GM12872 (cell line): ENCODE results near the gene ATP2A1.

Experiments used
- TF ChIP-seq, protein P1 (sequence below): IDR thresholded peaks from 3 replicates; pipeline ENCODE4 v1.5.1; 2011; ENCODE audit warnings: low read depth, mild to moderate bottlenecking, low read length, moderate library complexity; ENCODE audit not compliant: insufficient read depth

Gene ATP2A1

DNA sequence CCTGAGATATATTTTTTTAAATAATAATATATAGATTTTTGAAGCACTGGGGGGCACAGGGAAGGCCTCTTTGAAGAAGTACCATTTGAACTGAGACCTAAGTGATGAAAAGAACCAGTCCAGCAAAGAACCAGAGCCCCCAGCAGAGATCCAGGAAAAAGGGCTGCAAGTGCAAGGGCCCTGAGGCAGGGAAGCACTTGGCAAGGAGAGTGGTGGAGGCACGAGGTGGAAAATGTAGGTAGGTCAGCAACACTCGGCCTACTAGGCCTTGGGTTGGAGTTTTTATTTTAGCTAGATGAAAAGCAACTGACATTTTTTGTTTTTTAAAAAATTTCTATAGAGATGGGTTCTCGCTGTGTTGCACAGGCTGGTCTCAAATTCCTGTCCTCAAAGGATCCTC, 51.9 kb downstream of the ATP2A1 start:
- TF ChIP-seq, protein P1, sequence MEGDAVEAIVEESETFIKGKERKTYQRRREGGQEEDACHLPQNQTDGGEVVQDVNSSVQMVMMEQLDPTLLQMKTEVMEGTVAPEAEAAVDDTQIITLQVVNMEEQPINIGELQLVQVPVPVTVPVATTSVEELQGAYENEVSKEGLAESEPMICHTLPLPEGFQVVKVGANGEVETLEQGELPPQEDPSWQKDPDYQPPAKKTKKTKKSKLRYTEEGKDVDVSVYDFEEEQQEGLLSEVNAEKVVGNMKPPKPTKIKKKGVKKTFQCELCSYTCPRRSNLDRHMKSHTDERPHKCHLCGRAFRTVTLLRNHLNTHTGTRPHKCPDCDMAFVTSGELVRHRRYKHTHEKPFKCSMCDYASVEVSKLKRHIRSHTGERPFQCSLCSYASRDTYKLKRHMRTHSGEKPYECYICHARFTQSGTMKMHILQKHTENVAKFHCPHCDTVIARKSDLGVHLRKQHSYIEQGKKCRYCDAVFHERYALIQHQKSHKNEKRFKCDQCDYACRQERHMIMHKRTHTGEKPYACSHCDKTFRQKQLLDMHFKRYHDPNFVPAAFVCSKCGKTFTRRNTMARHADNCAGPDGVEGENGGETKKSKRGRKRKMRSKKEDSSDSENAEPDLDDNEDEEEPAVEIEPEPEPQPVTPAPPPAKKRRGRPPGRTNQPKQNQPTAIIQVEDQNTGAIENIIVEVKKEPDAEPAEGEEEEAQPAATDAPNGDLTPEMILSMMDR = no peak

DNA sequence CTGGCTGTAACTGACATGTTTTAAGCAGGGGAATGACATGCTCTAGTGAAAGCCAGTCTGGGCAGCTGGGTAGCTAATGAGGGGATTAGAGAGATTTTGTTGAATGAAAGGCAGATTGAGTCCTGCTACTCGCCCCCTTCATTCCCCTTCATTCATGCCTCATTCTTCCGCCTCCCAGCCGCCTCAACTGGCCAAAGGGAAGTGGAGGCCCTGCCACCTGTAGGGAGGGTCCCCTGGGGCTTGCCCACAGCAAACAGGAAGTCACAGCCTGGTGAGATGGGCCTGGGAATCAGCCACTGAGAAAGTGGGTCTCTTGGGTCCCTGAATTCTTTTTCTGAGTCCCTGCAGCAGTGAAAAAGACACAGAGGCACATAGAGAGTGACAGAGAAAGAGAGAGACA, 52.4 kb downstream of the ATP2A1 start:
- TF ChIP-seq, protein P1 = no peak

DNA sequence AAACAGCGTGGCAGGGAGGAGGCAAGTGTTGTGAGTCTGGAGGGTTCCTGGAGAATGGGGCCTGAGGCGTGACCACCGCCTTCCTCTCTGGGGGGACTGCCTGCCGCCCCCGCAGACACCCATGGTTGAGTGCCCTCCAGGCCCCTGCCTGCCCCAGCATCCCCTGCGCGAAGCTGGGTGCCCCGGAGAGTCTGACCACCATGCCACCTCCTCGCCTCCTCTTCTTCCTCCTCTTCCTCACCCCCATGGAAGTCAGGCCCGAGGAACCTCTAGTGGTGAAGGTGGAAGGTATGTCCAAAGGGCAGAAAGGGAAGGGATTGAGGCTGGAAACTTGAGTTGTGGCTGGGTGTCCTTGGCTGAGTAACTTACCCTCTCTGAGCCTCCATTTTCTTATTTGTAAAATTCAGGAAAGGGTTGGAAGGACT, 53.5 kb downstream of the ATP2A1 start, which contains the start of gene CD19:
Gene CD19 (plus strand): TSS at position 171 of the 425 bp plus-strand sequence. CDS start 30 bp downstream, at position 201.
- TF ChIP-seq, protein P1 = no peak

DNA sequence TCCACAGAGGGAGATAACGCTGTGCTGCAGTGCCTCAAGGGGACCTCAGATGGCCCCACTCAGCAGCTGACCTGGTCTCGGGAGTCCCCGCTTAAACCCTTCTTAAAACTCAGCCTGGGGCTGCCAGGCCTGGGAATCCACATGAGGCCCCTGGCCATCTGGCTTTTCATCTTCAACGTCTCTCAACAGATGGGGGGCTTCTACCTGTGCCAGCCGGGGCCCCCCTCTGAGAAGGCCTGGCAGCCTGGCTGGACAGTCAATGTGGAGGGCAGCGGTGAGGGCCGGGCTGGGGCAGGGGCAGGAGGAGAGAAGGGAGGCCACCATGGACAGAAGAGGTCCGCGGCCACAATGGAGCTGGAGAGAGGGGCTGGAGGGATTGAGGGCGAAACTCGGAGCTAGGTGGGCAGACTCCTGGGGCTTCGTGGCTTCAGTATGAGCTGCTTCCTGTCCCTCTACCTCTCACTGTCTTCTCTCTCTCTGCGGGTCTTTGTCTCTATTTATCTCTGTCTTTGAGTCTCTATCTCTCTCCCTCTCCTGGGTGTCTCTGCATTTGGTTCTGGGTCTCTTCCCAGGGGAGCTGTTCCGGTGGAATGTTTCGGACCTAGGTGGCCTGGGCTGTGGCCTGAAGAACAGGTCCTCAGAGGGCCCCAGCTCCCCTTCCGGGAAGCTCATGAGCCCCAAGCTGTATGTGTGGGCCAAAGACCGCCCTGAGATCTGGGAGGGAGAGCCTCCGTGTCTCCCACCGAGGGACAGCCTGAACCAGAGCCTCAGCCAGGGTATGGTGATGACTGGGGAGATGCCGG, 54.3 kb downstream of the ATP2A1 start:
- TF ChIP-seq, protein P1 = no peak

DNA sequence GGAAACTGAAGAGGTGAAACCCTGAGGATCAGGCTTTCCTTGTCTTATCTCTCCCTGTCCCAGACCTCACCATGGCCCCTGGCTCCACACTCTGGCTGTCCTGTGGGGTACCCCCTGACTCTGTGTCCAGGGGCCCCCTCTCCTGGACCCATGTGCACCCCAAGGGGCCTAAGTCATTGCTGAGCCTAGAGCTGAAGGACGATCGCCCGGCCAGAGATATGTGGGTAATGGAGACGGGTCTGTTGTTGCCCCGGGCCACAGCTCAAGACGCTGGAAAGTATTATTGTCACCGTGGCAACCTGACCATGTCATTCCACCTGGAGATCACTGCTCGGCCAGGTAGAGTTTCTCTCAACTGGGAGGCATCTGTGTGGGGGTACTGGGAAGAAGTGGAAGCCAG, 54.9 kb downstream of the ATP2A1 start:
- TF ChIP-seq, protein P1 = no peak

DNA sequence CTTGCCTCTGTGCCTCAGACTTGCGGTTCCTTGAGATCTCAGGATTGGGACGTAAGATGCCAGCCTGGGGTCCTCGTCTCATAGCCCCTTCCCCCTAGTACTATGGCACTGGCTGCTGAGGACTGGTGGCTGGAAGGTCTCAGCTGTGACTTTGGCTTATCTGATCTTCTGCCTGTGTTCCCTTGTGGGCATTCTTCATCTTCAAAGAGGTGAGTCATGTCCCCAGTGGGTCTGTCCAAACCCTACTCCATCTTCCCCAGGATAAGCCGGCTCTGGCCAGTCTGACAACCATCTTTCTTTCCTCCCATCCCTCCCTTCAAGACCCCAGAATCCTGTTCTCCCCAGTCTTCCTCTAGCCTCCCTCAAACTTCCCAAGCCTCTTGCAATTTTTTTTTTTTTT, 57.1 kb downstream of the ATP2A1 start:
- TF ChIP-seq, protein P1 = no peak

DNA sequence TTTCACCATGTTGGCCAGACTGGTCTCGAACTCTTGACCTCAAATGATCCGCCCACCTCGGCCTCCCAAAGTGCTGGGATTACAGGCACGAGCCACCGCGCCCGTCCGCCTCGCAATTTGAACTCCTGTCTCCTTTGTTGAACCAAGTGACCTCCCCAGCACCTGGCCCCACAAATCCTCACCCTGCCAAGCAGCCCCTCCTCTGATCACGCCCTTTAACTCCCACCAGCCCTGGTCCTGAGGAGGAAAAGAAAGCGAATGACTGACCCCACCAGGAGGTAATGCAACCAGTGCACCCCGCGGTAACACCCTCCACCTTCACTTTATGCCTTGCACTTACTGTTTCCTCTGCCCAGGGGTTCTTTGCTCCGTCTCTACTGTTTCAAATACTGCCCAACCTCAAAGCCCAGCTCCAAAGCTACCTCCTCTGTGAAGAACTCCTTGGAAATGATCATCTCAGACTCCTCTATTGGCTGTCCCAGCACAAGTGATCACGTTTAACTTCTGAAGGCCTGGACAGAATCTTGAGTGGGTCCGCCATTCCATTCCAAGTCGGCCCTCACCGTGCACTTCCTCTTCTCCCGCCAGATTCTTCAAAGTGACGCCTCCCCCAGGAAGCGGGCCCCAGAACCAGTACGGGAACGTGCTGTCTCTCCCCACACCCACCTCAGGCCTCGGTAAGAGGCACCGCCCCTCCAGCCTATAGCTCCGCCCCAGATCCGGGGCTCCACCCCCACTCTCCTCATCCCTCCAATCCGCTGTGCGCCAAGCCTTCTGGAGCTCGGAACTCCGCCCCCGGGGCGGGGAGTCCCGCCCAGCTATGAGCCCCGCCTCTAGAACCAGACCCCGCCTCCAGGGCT, 57.9 kb downstream of the ATP2A1 start:
- TF ChIP-seq, protein P1 = no peak
